ENCODE results near the gene TRAFD1. TPM values are rescaled to one million over a fixed set of nuclear protein-coding genes. Genes with fewer than 3 reads are reported as not detected.
"Not testable (repeated sequence)": the region's sequence is repeated elsewhere in the genome, so short reads cannot be mapped to it uniquely, and the experiment has no call there.

The TRAFD1 gene
- total RNA-seq (2014; rRNA removed; shearing (Covaris generic); ENCODE audit: low replicate concordance): 60.0 and 63.9 TPM in 2 replicates

DNA sequence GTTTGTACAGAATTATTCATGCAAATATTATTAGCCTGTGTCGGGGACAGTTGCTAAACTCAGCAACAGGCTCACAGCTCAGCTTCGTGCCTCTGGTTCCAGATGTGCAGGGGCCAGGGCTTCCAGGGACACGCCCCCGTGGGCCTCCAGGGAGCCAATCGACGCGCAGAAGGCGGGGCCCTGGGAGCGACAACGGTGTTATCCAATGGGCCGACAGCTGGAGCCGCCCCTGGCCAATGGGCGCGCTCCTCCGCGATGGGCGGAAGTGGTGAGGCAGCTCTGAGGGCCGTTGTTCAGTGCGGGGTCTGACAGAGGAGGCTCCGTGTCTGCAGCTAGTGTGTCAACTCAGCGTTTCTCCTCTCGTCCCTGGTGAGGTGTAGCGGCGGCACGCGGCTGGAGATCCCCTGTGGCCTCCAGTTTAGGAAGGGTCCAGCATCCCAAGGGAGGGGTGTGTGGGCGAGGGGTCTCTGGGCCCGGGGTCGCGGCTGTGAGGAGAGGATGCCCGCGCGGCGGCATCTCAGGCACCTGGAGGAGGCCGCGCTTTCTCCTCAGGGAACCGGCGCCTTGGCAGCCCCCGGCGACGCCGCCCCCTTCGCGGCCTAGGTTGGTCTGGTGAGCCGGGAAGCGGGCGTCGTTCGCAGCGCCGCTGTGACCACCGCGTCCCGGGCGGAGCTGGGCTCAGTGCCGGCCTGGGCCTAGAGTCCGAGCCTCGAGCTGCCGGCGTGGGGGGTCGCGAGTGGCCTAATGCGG is at the start of gene TRAFD1:
Gene TRAFD1 (plus strand): TSS at position 311 of the 750 bp plus-strand sequence. CDS start 4,963 bp downstream, outside the sequence.
- H3K4me3 ChIP-seq: peak within 1 kb of the TSS; percentile 88
- H3K9me3 ChIP-seq: no peaks in the 10 kb centered on the region
- DNase-seq: peak; percentile 98
- no peaks in the 10 kb centered on the region for H3K27me3 ChIP-seq
- peaks cover 5% of the 10 kb centered on the region for H3K36me3 ChIP-seq

GRCh38 chr12:112087055-112087850 is 38.1 kb upstream of the TRAFD1 start:
- Histone ChIP-seq H3K27me3 (no peaks in the 10 kb centered on the region), H3K4me3 (no peak overlapping the region), H3K9me3 (no peaks in the 10 kb centered on the region), H3K36me3 (peaks cover 73% of the 10 kb centered on the region)
- no peak for DNase-seq

DNA sequence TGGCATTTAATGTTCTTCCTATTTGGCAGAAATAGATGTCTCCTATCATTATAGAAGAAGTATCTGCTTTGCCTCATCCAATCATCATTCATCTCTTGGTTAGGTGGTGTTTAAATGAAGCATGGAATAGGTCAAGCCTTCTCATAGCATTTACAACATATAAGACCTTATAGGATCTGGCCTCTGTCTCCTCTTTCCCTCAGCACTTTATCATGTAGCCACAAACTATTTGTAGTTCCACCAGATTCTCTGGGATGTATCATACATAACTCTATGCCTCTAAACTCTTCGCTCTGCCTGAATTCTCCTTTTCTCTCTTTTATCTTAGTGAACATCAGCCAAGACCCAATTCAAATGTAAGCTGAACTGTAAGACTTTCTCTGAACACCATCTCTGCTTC is 37.5 kb upstream of the TRAFD1 start:
- no peak for DNase-seq
- no peaks in the 10 kb centered on the region for H3K27me3 ChIP-seq
- H3K9me3 ChIP-seq: no peaks in the 10 kb centered on the region
- no peak overlapping the region for H3K4me3 ChIP-seq
- H3K36me3 ChIP-seq: peaks cover 74% of the 10 kb centered on the region

GRCh38 chr12:112091563-112091962 is 33.8 kb upstream of the TRAFD1 start:
- Histone ChIP-seq H3K36me3 (peaks cover 78% of the 10 kb centered on the region), H3K9me3 (no peaks in the 10 kb centered on the region), H3K27me3 (no peaks in the 10 kb centered on the region), H3K4me3 (no peak overlapping the region)
- no peak for DNase-seq

DNA sequence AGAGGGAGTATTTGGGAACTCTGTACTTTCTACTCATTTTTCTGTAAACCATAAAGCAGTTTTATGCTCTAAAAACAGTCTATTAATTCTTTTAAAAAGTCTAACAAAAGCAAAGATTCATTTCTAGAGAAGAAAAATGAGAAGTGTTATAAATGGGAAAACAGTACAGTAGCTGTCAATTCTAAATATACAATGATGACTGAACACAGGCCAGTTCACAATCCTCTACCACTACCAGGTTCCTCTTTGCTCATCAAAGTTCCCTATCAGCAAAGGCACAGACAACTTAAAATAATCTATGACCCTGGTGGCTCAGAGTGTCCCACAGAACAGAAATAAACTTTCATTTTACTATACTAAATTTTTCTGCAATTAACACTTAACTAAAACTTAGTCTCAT is 29.3 kb upstream of the TRAFD1 start:
- H3K9me3 ChIP-seq: no peaks in the 10 kb centered on the region
- H3K27me3 ChIP-seq: no peaks in the 10 kb centered on the region
- DNase-seq: no peak
- H3K36me3 ChIP-seq: peaks cover 76% of the 10 kb centered on the region
- H3K4me3 ChIP-seq: no peak overlapping the region

GRCh38 chr12:112096667-112097066 is 28.7 kb upstream of the TRAFD1 start:
- Histone ChIP-seq H3K27me3 (no peaks in the 10 kb centered on the region), H3K4me3 (no peak overlapping the region), H3K36me3 (peaks cover 75% of the 10 kb centered on the region), H3K9me3 (no peaks in the 10 kb centered on the region)
- peak; percentile 47 for DNase-seq

- DNase-seq: no peak
- Histone ChIP-seq H3K36me3 (peaks cover 67% of the 10 kb centered on the region), H3K9me3 (no peaks in the 10 kb centered on the region), H3K27me3 (no peaks in the 10 kb centered on the region), H3K4me3 (no peak overlapping the region)
These were observed 27.7 kb upstream of the TRAFD1 start for GRCh38 chr12:112097641-112098040.

DNA sequence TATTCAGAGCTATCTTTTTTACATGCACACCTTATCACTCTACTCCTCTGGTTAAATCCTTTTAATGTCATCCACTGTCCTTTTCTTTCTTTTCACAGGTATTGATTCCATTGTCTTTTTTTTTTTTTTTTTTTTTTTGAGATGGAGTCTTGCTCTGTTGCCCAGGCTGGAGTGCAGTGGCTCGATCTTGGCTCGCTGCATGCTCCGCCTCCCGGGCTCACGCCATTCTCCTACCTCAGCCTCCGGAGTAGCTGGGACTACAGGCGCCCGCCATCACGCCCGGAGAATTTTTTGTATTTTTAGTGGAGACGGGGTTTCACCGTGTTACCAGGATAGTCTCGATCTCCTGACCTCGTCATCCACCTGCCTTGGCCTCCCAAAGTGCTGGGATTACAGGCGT is 24.9 kb upstream of the TRAFD1 start:
- H3K36me3 ChIP-seq: peaks cover 70% of the 10 kb centered on the region
- not testable (repeated sequence) for DNase-seq, H3K27me3 ChIP-seq, H3K9me3 ChIP-seq, H3K4me3 ChIP-seq

DNA sequence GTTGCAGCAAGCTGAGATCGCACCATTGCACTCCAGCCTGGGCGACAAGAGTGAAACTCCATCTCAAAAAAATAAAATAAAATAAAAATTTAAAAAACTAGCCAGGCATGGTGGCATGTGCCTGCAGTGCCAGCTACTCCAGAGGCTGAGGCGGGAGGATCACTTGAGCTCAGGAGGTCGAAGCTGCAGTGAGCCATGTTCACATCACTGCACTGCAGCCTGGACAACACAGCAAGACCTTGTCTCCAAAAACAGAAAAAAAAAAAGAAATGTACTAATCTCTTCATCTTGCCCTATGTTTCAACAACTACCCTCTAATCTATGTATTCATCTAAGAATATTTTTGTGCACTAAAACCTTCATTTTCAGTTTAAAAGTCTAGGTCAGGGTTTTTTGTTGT is 23.2 kb upstream of the TRAFD1 start:
- DNase-seq: no peak
- Histone ChIP-seq H3K4me3 (no peak overlapping the region), H3K36me3 (peaks cover 69% of the 10 kb centered on the region), H3K9me3 (no peaks in the 10 kb centered on the region), H3K27me3 (no peaks in the 10 kb centered on the region)

GRCh38 chr12:112102746-112103145 is 22.6 kb upstream of the TRAFD1 start:
- H3K4me3 ChIP-seq, DNase-seq, H3K9me3 ChIP-seq, H3K27me3 ChIP-seq: not testable (repeated sequence)
- peaks cover 67% of the 10 kb centered on the region for H3K36me3 ChIP-seq

DNA sequence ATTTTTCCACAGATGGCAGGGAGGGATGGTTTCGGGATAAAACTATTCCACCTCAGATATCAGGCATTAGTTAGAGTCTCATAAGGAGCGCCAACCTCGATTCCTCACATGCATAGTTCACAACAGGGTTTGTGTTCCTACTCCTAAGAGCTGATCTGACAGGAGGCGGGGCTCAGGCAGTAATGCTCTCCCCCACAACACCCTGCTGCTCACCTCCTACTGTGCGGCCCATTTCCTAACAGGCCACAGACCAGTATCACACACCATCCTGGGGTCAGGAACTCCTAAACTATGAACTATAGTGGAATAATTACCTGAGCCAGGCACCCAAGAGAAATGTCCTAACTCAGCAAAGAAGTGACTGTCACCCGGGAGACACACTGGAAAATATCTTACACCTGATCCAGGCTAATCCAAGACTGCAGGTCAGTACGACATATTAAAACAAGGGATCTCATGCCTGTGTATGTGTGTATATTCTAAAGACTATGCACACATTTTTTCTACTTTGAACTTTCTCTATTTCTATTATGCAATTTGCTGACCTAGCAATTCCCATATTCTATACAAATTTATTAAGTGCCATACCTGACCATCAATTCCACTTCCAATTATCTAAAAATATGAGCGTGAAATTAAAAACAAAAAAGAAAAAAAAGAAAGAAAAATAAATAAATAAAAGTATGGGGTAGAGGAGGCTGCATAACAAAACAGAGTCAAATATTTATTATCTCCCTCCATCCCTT is 21.4 kb upstream of the TRAFD1 start:
- Histone ChIP-seq H3K4me3 (no peak overlapping the region), H3K36me3 (peaks cover 61% of the 10 kb centered on the region)
- DNase-seq: no peak

GRCh38 chr12:112105891-112106290 is 19.5 kb upstream of the TRAFD1 start:
- no peaks in the 10 kb centered on the region for H3K9me3 ChIP-seq
- H3K4me3 ChIP-seq: no peak overlapping the region
- no peaks in the 10 kb centered on the region for H3K27me3 ChIP-seq
- H3K36me3 ChIP-seq: peaks cover 46% of the 10 kb centered on the region
- no peak for DNase-seq

More for the DNA sequence above, 21.4 kb upstream of the TRAFD1 start:
- H3K9me3 ChIP-seq: no peaks in the 10 kb centered on the region
- H3K27me3 ChIP-seq: no peaks in the 10 kb centered on the region

DNA sequence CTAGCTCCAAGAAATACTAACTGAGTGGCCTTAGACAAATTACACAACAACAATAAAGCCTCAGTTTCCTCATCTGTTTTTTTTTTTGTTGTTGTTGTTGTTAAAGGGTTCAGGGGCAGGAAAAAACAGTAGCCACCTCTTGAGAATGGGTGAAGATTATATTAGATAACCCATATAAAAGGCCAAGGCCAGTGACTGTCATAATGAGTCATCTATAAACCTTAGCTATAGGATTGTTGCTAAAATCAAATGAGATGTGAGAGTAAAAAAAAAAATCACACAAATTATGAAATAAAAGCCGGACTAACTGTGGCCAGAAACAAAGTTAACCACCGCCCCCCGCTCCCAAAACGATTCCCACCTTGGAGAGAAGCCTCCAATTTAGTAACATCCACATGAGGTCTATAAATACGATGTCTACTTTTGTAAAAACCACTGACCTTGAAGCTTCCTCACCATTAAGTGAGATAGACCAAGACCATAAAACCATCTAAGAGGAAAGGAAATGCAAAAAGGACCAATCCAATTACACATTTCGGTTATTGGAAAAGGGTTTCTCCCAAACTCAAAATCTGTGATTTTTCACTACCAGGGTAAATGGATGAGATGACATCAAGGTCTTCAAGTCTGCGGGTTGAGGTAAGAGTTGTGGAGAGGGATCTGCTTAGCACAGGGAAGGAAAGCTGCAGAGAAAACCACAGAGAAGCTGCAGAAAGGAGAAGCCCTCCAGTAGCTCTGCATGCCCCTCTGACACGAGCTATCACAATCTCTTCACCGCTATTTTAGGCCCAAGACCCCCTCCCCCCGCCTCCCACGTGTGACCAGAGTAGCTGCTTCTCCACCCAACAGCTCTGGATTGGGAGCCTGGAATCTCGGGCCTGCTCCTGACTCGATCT is 17.8 kb upstream of the TRAFD1 start:
- no peaks in the 10 kb centered on the region for H3K9me3 ChIP-seq
- peak overlapping the region; percentile 76 for H3K4me3 ChIP-seq
- H3K27me3 ChIP-seq: no peaks in the 10 kb centered on the region
- peaks cover 39% of the 10 kb centered on the region for H3K36me3 ChIP-seq
- peak; percentile 75 for DNase-seq

DNA sequence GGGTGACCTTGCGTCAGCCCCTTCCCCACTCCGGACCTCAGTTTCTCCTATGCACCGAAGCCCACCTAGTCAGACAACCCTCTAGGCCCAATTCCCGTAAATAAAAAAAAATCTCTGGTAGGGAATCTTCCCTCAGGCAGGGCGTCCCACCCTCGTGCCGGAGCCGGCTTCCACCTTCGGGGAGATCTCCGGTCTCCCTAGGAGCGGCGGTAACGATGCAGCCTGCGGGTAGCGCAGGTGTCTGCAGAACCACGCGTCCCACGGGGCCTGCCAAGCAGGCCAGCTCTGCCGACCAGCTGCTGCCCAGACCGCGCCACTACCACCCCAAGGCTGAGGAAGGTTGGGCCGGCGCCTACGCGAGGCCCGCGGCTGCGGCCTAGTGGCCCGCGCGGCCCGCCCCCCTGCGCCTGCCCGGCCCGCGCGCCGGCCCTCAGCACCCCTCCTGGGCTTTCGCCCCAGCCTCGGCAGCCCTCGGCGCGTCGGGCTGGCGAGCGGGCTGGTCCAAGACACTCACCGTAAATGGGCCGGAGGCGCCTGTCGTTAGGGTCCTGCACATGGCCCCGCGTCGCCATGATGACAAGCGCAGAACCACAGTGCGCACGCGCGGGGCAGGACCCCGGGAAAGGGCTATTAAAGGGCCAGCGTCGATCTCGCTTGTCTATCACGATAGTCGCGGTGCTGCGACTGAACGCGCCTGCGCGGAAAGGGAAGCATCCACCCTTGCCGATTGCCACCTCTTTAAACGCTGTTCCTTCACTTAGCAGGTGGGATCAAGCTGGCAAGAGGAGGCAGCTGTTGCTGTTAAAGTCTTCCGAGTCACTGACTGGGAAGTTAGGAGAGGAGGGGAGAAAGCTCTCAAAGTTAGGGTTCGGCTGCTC is 16.9 kb upstream of the TRAFD1 start, which contains the start of gene NAA25:
Gene NAA25 (minus strand): TSS at position 582 of the 878 bp plus-strand sequence. CDS start 10 bp downstream, at position 572.
- DNase-seq: peak; percentile 83
- Histone ChIP-seq H3K27me3 (no peaks in the 10 kb centered on the region), H3K9me3 (no peaks in the 10 kb centered on the region), H3K4me3 (peak within 1 kb of the TSS; percentile 76), H3K36me3 (peaks cover 35% of the 10 kb centered on the region)
